GM19395 (cell line): ENCODE measurements around the gene EFHC1.
"Not testable (repeated sequence)": the region's sequence is repeated elsewhere in the genome, so short reads cannot be mapped to it uniquely, and the experiment has no call there.

ENCODE experiments used
- ATAC-seq: cut with Tn5 transposase; IDR thresholded peaks from one replicate; pipeline ENCODE4 v1.9.1; 2021; ENCODE audit warnings: mild to moderate bottlenecking, moderate library complexity; ENCODE audit not compliant: unreplicated experiment

The EFHC1 gene

DNA sequence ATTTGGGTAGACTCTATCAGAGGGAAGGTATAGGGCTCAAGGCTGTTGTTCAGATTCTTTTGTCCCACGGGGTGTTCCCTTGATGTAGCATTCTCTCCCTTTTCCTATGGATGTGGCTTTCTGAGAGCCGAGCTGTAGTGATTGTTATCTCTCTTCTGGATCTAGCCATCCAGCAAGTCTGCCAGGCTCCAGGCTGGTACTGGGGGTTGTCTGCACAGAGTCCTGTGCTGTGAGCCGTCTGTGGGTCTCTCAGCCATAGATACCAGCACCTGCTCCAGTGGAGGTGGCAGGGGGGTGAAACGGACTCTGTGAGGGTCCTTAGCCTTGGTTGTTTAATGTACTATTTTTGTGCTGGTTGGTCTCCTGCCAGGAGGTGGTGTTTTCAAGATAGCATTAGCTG lies 13.2 kb downstream of the EFHC1 start:
- not testable (repeated sequence) for ATAC-seq

DNA sequence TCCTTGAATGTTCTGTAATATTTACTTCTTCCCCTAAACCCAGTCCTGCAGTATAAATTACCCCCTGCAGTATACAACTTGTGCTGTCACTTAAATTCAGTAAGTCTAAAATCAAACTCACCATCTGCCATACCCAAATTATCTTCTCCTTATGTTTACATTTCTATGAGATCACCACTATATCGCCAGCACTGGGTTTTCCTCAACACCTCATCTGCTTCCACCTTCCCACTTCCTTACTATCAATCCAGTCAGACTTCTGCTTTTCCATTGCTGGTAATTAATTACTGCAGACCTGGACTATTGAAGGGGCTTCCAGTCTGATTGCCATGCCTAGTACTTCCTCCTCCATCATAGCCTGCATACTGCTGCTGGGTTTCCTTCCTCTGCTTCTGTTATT lies 15.2 kb downstream of the EFHC1 start:
- no peak for ATAC-seq

DNA sequence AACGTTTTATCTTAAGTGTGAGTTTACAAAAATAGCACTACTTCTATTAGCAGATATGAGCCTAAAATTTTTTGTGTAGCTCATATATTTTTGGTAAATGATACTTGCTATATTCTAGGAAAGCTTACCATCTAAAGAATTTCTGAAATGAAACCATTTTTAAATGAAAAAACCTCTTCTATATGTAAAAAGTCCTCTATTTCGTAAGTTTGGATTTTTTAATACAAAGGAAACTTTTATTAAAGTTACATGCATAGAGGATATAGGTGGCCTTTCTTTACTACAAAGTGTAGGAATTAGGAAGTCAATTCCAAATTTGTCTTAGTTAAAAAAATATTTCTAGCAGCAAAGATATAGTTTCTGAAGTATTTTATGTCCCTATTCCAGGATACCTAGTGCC lies 18.8 kb downstream of the EFHC1 start:
- ATAC-seq = no peak

DNA sequence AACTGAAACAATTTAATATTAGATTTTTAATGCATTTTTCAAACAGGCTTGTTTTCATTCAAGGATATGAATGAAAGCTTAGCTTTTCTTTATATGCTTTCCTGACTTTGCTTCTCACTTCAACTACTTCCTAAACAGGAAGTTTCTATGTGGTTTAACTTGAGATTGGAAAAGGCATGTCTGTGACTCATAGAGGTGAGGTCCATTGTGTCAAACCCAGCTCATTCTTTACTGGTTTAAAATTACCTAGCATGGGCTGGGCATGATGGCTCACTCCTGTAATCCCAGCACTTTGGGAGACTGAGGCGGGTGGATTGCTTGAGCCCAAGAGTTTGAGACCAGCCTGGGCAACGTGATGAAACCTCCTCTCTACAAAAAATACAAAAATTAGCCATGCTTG lies 34.4 kb downstream of the EFHC1 start:
- no peak for ATAC-seq

DNA sequence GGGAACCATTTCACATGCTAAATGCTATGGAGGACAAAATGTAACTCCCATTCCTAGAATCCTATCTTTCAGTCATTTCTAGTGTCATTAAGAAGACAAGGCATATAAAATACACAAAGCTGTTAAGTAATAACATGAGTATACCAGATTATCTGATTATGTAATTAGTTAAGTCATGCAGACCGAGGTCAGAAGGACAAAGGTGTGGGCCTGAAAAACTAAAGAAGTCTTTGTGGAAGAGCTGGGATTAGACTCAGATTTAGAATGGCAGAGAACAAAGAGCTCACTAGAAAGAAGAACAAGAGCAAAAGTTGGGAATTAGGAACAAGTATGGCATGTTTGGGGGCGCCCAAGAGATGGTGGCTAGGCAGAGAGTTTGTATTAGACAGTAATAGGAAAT lies 37.0 kb downstream of the EFHC1 start:
- no peak for ATAC-seq

DNA sequence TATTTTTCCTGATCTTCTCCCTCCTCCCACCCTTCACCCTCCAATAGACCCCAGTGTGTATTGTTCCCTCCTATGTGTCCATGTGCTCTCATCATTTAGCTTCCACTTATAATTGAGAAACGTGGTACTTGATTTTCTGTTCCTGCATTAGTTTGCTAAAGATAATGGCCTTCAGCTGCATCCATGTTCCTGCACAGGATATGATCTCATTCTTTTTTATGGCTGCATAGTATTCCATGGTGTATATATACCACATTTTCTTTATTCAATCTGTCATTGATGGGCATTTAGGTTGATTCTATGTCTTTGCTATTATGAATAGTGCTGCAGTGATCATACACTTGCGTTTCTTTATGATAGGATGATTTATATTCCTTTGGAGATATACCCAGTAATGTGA lies 41.1 kb downstream of the EFHC1 start:
- not testable (repeated sequence) for ATAC-seq

DNA sequence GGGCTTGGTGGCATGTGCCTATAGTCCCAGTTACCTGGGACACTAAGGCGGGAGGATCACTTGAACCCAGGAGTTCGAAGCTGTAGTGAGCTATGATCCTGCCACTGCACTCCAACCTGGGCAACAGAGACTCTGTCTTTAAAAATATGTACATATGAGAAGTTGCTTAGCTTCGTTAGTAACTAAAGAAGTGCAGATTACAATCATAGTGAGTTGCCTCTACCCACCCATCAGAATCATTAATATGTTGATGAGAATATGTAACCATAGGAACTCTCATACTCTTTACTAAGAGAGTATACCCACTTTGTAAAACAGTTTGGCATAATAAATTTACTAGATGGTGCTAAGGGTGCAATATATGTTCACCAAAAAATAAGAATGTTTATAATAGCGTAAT lies 54.0 kb downstream of the EFHC1 start:
- ATAC-seq = no peak

DNA sequence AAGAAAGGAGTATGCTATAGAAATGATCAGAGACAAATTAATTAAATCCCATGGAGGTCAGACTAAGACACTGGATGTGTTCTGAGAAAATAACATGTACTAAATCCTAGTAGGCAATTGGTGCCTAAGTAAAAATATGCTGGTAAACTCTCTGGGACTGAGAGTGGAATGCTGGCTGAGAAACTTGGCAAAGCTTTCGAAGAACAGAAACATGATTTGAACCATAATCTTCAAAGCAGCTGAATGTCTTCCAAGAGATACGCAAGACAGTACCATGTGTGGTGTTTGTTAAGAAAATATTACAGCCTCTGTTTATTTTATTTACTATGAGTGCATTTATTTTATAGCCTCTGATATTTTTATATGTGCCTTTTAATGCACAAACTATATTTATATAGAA lies 55.2 kb downstream of the EFHC1 start:
- ATAC-seq = no peak

DNA sequence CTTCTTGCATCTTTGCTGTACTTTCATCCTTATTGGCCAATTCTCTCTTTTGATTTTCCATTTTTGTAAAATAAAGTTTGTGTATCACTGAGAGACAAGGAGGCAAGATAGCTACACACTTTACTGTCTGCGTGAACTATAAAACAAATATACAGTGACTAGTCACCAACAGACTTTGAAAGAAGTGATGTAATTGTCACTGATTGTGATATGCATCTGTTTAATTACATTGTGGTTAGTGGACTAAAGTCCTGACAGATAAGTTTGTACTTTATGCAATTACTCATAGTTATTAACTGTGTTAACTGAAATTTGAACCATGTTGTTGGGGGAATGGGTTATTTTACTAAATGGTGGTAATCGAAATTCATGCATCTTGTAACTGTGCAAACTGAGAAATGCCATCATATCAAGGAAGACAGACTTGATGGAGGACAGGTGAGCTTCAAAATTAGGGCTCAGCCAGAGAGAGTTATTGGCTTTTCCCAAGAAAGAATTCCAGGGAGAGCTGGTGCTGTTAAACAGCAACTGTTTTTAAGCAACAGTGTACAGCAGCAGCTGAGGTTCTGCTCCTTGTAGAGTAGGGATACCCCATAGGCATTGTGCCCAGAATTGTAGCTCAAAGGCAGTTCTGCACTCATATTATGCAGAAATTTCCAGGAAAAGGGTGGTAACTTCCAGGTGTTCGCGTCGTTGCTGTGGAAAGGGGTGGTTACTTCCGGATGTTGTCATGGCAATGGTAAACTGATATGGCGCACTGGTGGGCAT lies 62.9 kb downstream of the EFHC1 start:
- no peak for ATAC-seq

DNA sequence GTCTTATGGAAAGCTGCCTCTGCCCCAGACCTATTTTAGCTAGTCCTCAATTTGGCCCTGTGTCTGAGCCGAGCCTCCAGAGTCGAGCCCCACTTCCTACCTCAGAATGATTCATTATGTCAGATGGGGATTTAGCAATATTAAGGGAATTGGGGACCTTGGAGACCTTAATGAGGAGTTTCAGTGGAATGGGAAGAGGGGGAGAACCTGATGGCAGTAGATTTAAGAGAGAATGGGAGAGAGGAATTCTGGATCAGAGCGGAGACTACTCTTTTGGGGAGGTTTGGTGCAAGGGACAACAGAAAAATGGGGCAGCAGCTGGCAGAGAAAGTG lies 63.5 kb downstream of the EFHC1 start:
- ATAC-seq = no peak

DNA sequence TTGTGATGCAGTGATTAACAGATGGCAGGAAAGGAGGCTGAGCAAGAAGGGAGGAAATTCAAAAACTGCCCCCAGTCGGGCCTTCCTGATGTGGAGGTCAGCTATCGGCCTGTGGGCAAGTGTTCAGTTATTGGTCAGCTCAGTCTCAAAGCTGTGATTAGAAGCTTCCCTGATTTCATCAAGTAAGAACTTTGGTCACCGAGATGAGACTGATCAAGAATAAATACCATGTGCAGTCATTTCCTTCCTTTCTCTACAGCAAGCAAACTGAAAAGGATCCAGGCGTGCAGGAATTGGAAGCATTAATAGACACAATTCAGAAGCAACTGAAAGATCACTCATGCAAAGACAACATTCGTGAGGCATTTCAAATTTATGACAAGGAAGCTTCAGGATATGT lies 69.7 kb downstream of the EFHC1 start:
- ATAC-seq = no peak

DNA sequence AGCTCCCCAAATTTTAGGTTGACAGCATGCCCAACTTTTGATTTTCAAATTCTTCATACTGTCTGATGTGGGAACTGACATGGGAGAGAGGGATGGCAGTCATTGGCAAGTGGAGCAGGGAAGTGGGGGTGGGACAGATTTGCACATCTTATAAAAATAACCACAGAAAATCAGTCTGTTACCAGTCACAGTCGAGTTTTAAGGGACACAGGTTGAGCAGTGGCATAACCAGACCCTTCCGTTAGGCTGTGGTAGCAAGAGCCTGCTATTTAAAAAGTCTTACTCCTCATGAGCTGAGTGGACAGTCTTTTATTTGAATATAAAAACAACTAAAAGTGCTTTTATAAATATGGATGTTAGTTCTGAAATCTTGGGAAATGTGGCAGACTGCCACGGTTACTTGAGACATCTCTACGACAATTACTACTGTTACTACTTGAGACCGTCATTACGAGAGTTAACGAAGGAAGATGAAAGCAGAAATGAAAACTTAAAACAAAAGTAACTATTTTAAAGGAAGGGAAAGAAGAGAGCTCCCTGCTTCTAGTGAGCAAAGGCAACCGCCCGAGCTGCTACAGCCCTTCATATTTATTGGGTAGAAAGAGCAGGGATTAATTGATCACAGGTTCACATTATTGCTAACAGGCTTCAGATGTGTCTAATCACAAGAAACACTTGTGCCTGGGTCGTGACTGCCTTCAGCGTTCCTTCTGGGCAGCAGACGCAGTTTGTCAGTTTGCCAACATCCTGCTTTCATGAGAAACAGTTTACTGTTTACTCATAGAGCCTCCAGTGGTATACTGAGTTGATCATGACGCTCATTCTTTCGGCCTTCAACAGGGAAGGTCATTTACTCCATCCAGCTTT lies 71.3 kb downstream of the EFHC1 start:
- peak; percentile 78 for ATAC-seq

DNA sequence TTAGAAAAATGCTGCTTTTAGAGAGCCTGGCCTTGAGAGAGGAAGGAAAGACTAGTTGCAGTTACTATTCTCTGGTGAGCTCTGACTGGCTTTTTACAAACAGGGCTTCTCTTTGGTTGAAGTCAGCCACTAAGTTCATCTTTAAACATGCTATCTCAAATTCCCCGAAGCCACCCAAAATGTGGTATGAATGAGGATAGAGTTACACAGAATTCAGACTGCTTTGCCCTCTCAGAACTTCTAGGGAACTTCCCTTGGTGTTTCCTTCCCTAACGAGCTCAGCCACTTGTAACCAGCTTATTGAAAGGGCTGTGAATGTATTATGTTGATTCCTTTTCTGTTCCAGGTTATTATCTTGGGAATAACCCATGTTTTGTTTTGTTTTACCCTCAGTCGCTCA lies 73.5 kb downstream of the EFHC1 start:
- no peak for ATAC-seq

DNA sequence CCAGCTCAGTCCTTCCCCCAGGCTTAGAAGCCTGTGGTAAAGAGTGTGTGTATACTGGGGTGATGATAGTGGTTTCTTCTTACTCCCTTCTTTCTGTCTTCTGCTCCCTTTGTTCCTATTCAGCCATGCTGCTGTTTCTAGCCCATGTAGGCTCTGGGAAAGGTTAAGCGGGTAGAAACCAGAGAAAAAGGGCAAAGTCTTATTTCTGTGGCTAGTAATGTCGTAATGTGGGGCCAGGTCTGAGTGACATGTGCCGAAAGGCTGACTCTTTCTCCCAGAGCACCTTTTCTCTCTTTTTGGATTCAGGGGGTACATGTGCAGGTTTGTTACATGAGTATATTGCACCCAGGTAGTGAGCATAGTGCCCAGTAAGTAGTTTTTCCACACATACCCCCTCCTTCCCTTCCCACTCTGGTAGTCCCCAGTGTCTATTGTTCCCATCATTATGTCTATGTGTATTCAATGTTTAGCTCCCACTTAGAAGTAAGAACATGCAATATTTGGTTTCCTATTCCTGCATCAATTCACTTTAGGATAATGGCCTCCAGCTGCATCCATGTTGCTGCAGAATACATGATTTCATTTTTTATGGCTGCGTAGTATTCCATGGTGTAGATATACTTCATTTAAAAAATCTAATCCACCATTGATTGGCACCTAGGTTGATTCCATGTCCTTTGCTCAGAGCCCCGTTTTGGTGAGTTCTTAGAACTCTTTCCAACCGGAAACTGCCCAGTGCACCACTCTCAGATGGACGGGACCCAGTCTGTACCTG lies 74.3 kb downstream of the EFHC1 start:
- no peak for ATAC-seq

DNA sequence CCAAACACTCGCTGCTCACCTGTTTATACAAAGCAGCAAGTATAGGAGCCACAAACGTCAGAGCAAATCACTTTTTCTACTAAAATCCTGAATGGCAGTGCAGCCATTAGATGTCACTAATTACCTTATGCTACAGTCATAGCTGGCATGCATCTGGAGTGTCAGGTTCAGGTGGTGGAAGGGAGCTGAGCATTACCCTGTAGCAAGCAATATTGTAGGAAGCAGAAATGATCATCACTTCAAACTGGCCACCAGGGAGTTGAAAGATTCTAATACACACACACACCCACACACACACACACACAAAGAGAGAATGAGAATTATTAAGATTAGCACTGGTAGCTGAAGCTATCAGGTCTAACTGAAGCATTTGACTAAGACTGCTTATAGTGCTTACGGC lies 75.8 kb downstream of the EFHC1 start:
- ATAC-seq = no peak

DNA sequence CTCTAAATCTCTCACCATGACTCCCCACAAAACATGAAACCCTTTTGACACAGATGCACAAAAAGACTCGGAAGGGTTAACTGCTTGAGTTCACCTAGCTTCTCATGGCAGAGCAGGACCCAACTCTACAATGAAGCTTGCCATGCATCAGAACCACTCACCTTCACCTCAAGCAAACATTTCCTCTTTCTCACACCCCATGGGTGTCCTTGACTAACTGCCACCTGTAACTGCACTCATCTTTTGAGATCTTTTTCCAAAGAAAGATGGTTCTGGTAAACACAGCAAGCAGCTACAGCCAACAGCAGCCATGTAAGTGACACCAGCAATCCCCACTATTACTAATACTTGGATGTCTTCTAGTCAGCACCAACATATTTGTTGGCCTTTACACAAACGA lies 76.5 kb downstream of the EFHC1 start:
- no peak for ATAC-seq

DNA sequence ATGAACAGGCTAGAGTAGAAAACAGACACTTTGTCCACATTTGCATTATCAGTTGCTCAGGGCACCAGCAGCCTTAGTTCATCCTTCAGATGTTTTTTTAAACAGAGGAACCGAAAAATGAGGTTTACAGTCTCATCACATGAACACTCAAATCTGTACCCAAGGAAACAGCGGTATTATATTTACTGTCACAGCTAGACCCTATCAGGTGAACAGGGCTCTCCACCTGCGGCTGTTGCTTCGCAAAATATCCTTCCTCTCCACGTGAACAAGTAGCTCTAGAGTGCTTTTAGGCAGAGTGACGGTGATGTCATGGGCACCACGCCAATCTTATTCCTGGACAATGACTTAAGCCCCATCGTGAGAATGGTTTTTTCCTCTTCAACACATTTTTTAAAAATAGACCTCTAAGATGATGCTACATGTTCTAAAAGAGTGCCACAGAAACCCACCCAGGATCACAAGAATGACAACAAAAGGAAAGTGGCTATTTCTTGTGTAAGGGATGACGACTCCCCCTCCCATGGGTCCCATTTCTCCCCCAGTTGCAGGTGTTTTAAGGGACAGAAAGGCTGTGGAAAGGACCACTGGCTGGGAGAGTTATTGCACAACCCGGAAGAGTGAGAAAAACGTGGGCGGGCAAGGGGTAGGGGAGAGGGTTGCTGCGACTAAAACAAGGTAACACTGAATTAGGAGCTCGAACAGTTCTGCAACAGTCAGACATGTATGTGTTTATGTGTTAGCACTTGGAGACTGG lies 77.7 kb downstream of the EFHC1 start:
- ATAC-seq = peak; percentile 85

DNA sequence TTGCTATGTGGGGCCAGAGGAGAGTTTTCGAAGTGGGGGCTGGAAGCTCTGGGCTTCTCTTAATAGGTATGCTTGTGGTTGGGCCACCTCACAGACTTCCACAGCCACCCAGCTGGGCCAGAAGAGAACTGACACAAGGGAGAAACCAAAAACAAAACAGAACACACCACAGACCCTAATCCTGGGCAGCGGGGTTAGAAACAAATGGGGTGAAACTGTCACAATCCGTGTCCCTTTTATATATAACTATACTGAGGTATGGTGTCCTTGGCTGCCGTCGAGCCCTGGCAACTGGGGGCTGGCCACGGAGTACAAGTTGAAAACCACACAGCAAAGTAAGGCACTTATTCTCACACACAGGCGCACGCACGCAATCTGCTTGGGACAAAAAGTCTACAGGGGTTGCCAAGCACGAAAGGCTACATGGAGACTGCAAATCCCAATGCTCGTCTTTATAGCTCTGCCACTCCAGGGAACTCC lies 78.4 kb downstream of the EFHC1 start:
- ATAC-seq = peak; percentile 50

DNA sequence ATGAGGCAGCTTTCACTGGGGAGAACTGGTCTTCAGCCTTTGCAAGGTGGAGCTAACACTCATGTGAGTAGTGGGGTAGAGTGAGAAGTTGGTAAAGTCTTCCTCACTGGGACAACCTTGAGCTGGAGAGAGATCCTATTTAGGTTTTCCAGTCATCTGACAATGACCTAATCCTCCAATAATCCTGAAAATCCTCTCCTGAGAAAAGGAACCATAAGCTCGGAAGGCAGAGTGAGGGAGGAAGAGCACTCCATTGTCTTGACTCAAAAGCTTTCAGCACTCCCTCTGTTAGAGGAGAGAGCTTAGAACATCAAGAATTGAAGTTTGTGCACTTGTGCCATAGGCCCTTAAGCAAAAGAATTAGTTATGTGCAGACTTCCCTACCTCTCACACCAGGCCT lies 78.9 kb downstream of the EFHC1 start:
- ATAC-seq = no peak

DNA sequence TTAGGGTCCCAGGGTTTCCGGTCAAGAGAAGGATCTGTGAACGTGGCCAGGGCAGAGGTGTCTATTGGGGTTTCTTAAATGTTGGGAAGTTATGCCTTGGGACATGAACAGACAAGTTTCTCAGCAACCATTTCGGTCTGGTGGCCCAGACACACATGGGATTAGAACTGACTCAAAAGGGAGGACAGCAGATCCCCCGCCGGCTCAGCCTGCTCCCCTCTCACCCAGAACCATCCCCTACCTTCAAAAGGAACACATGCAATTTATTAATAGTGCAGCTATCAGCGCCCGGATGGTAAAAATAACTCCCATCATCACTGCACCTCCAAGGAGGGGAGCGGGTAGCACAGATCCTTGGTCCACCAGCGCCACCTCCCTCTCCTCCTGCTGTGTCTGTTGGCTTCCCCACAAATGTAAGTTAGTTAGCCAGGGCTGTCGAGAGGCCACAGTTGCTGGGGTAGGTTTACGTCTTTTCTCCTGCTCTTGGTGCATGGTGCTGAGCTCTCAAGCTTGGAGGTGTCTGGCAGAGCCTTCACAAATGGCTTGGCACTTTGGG lies 79.6 kb downstream of the EFHC1 start:
- ATAC-seq = no peak
